IMR-90 (cell line): ENCODE measurements around the gene C15orf39. TPM values are rescaled to one million over a fixed set of nuclear protein-coding genes. Genes with fewer than 3 reads are reported as not detected.

ENCODE experiments used
- ATAC-seq: fragments of 200-7000 bp; cut with Tn5 transposase; 2 replicates; pipeline ENCODE4 v1.9.1; 2020; ENCODE audit warnings: low read depth, mild to moderate bottlenecking, moderate library complexity
- BruUV-seq: library from RNA; stranded (reverse); fragments of 400-500 nt; replicated peaks from 2 replicates; lab custom pipeline; 2021; lab: Mats Ljungman, UMichigan
- CTCF ChIA-PET: fragments of 300-600 bp; formaldehyde crosslinking; extraction: SDS; loops from one replicate; lab custom pipeline; 2021; ENCODE audit warnings: antibody characterized with exemption; lab: Yijun Ruan, JAX
- POLR2A ChIA-PET: fragments of 300-600 bp; sonication (Branson Sonifier 250); formaldehyde crosslinking; loops from one replicate; lab custom pipeline; 2022; ENCODE audit warnings: antibody characterized with exemption; ENCODE audit not compliant: unreplicated experiment; lab: Charles Lee
- DNase-seq: peaks from one replicate; pipeline ENCODE4 v3.0.0; 2013
- H2AFZ ChIP-seq: replicated peaks from 2 replicates; pipeline ENCODE3; 2013; ENCODE audit warnings: low read length, mild to moderate bottlenecking; ENCODE audit not compliant: poor library complexity
- H2AK5ac ChIP-seq: 2 replicates; pipeline ENCODE4 v1.6.1; 2013; ENCODE audit warnings: low read depth, low read length, inconsistent platforms
- H2AK9ac ChIP-seq: replicated peaks from 2 replicates; pipeline ENCODE3; 2013; ENCODE audit warnings: mild to moderate bottlenecking, low read depth, low read length, moderate library complexity; ENCODE audit not compliant: poor library complexity
- H2BK120ac ChIP-seq: 2 replicates; pipeline ENCODE4 v1.6.1; 2013; ENCODE audit warnings: low read depth, low read length, inconsistent platforms
- H2BK15ac ChIP-seq: 3 replicates; pipeline ENCODE4 v1.6.1; 2013; ENCODE audit warnings: low read depth, low read length, inconsistent platforms
- H2BK20ac ChIP-seq: 2 replicates; pipeline ENCODE4 v1.6.1; 2013; ENCODE audit warnings: low read depth, mild to moderate bottlenecking, inconsistent platforms, low read length, moderate library complexity
- H2BK5ac ChIP-seq: 2 replicates; pipeline ENCODE4 v1.6.1; 2013; ENCODE audit warnings: mild to moderate bottlenecking, low read depth, low read length, inconsistent platforms; ENCODE audit not compliant: poor library complexity, severe bottlenecking
- H3K14ac ChIP-seq: replicated peaks from 2 replicates; pipeline ENCODE4 v1.6.1; 2013; ENCODE audit warnings: low read depth, low read length, inconsistent platforms
- H3K18ac ChIP-seq: 2 replicates; pipeline ENCODE4 v1.6.1; 2013; ENCODE audit warnings: low read depth, low read length, control low read depth
- H3K23ac ChIP-seq: 2 replicates; pipeline ENCODE4 v1.6.1; 2013; ENCODE audit warnings: low read depth, low read length, inconsistent platforms
- H3K27ac ChIP-seq: 2 replicates; pipeline ENCODE4 v1.5.1; 2013; ENCODE audit warnings: mild to moderate bottlenecking, control low read depth, low read length; ENCODE audit not compliant: insufficient read depth
- H3K27me3 ChIP-seq: 2 replicates; pipeline ENCODE4 v1.6.1; 2013; ENCODE audit warnings: low read length; ENCODE audit not compliant: control insufficient read depth, insufficient read depth
- H3K36me3 ChIP-seq: 2 replicates; pipeline ENCODE4 v1.6.1; 2013; ENCODE audit warnings: low read length, mixed read lengths; ENCODE audit not compliant: control insufficient read depth, insufficient read depth
- H3K4ac ChIP-seq: 2 replicates; pipeline ENCODE4 v1.6.1; 2013; ENCODE audit warnings: low read depth, low read length, inconsistent platforms
- H3K4me1 ChIP-seq: 2 replicates; pipeline ENCODE4 v1.6.1; 2013; ENCODE audit warnings: low read length, mixed read lengths; ENCODE audit not compliant: control insufficient read depth, insufficient read depth
- H3K4me2 ChIP-seq: 2 replicates; pipeline ENCODE4 v1.6.1; 2013; ENCODE audit warnings: low read depth, mild to moderate bottlenecking, control low read depth, low read length, moderate library complexity
- H3K4me3 ChIP-seq: 2 replicates; pipeline ENCODE4 v1.5.1; 2013; ENCODE audit warnings: low read depth, mild to moderate bottlenecking, control low read depth, low read length, moderate library complexity; ENCODE audit not compliant: insufficient read depth
- H3K56ac ChIP-seq: 2 replicates; pipeline ENCODE4 v1.6.1; 2013; ENCODE audit warnings: low read length, inconsistent platforms; ENCODE audit not compliant: insufficient read depth; ENCODE audit errors: extremely low read depth
- H3K79me1 ChIP-seq, 2 experiments: 2 replicates each; pipeline ENCODE4 v1.6.1; 2013; ENCODE audit warnings: low read length in 2 of 2, inconsistent platforms in 1 of 2, low read depth in 1 of 2
- H3K9ac ChIP-seq: 2 replicates; pipeline ENCODE4 v1.6.1; 2013; ENCODE audit warnings: low read depth, low read length, control low read depth
- H3K9me1 ChIP-seq: 2 replicates; pipeline ENCODE4 v1.6.1; 2013; ENCODE audit warnings: low read length, inconsistent platforms; ENCODE audit not compliant: insufficient read depth
- H3K9me3 ChIP-seq: 2 replicates; pipeline ENCODE4 v1.6.1; 2013; ENCODE audit warnings: low read length; ENCODE audit not compliant: control insufficient read depth, insufficient read depth
- H4K20me1 ChIP-seq: 2 replicates; pipeline ENCODE4 v1.6.1; 2013; ENCODE audit warnings: low read length, inconsistent platforms; ENCODE audit not compliant: insufficient read depth
- H4K5ac ChIP-seq: 2 replicates; pipeline ENCODE4 v1.6.1; 2013; ENCODE audit warnings: mild to moderate bottlenecking, low read depth, low read length, control low read depth
- H4K8ac ChIP-seq, 2 experiments: 2 replicates each; pipeline ENCODE4 v1.6.1; 2013; ENCODE audit warnings: low read depth in 2 of 2, low read length in 2 of 2, control low read depth in 1 of 2, inconsistent platforms in 1 of 2
- H4K91ac ChIP-seq: 2 replicates; pipeline ENCODE4 v1.6.1; 2013; ENCODE audit warnings: low read depth, low read length, inconsistent platforms; ENCODE audit not compliant: insufficient read depth
- BHLHE40 ChIP-seq: fragments of 150-350 bp; IDR thresholded peaks from 2 replicates; pipeline ENCODE4 v1.6.1; 2016; ENCODE audit warnings: mild to moderate bottlenecking, low read depth, low read length
- CEBPB ChIP-seq: IDR thresholded peaks from 2 replicates; pipeline ENCODE4 v1.6.1; 2012; ENCODE audit warnings: low read depth, low read length, improper control_type of control experiment
- CHD1 ChIP-seq: IDR thresholded peaks from 2 replicates; pipeline ENCODE4 v1.6.1; 2012; ENCODE audit warnings: low read depth, low read length, improper control_type of control experiment
- ELK1 ChIP-seq: fragments of 150-350 bp; IDR thresholded peaks from 2 replicates; pipeline ENCODE4 v1.6.1; 2016; ENCODE audit warnings: low read depth, mild to moderate bottlenecking, low read length, moderate library complexity, borderline replicate concordance
- FOS ChIP-seq: fragments of 150-350 bp; IDR thresholded peaks from 2 replicates; pipeline ENCODE4 v1.6.1; 2016; ENCODE audit warnings: low read depth, low read length
- MAFK ChIP-seq: IDR thresholded peaks from 2 replicates; pipeline ENCODE4 v1.6.1; 2012; ENCODE audit warnings: low read depth, low read length, improper control_type of control experiment
- MAZ ChIP-seq: IDR thresholded peaks from 2 replicates; pipeline ENCODE4 v1.6.1; 2012; ENCODE audit warnings: low read depth, mild to moderate bottlenecking, low read length, improper control_type of control experiment, moderate library complexity, borderline replicate concordance
- MXI1 ChIP-seq: IDR thresholded peaks from 2 replicates; pipeline ENCODE4 v1.6.1; 2012; ENCODE audit warnings: low read depth, mild to moderate bottlenecking, low read length, moderate library complexity, borderline replicate concordance
- NFE2L2 ChIP-seq: fragments of 150-350 bp; IDR thresholded peaks from 2 replicates; pipeline ENCODE4 v1.6.1; 2016; ENCODE audit warnings: low read depth, mild to moderate bottlenecking, low read length
- POLR2A ChIP-seq: IDR thresholded peaks from 2 replicates; pipeline ENCODE4 v1.6.1; 2012; ENCODE audit warnings: mild to moderate bottlenecking, low read depth, low read length
- RAD21 ChIP-seq: IDR thresholded peaks from 2 replicates; pipeline ENCODE4 v1.6.1; 2012; ENCODE audit warnings: low read length, improper control_type of control experiment
- RCOR1 ChIP-seq: IDR thresholded peaks from 2 replicates; pipeline ENCODE4 v1.6.1; 2012; ENCODE audit warnings: mild to moderate bottlenecking, low read length, improper control_type of control experiment; ENCODE audit not compliant: insufficient replicate concordance
- RFX5 ChIP-seq: IDR thresholded peaks from 2 replicates; pipeline ENCODE4 v1.8.0; 2012; ENCODE audit warnings: low read depth, mild to moderate bottlenecking, low read length, moderate library complexity
- SMC3 ChIP-seq: fragments of 150-350 bp; IDR thresholded peaks from 2 replicates; pipeline ENCODE4 v1.6.1; 2016; ENCODE audit warnings: low read depth, mild to moderate bottlenecking, antibody characterized with exemption, low read length, moderate library complexity
- USF2 ChIP-seq: fragments of 150-350 bp; IDR thresholded peaks from 2 replicates; pipeline ENCODE4 v1.6.1; 2017; ENCODE audit warnings: mild to moderate bottlenecking, antibody characterized with exemption, low read length, low read depth
- WGBS, 2 experiments: methylation state at CpG; one replicate each; pipeline versions ENCODE4 v1.1.5 to v1.1.7; 2013; ENCODE audit warnings: missing lambda C conversion rate in 2 of 2; ENCODE audit not compliant: insufficient read length in 1 of 2; ENCODE audit errors: extremely low coverage in 2 of 2; 5-methylcytosine and 5-hydroxymethylcytosine counted together
- dilution Hi-C: fragments of 300-500 bp; cut with HindIII; formaldehyde crosslinking; loops from one replicate; pipeline ENCODE4 v1.14.3; 2018; ENCODE audit warnings: low sequenced_read_pairs; ENCODE audit not compliant: unreplicated experiment
- in situ Hi-C: fragments of 300-500 bp; cut with MboI; formaldehyde crosslinking; loops from 3 replicates; pipeline ENCODE4 v1.14.3; 2019; ENCODE audit warnings: low sequenced_read_pairs, inconsistent platforms, mixed read lengths
- intact Hi-C: fragments of 100-400 bp; cut with micrococcal nuclease; formaldehyde crosslinking; loops from 2 replicates; pipeline ENCODE4 v1.10.0; 2022
- polyA plus RNA-seq, 3 experiments: library from polyadenylated mRNA; depleted of rRNA; stranded (reverse); fragments of >200 nt; gene quantifications; 2 replicates each; pipeline ENCODE4 v1.2.3, GENCODE V29; 2012; ENCODE audit warnings: low replicate concordance in 1 of 3
- total RNA-seq: library from RNA; depleted of rRNA; stranded (reverse); fragments of >200 nt; gene quantifications from 2 replicates; pipeline ENCODE4 v1.2.3, GENCODE V29; 2012

The C15orf39 gene
- total and polyA plus RNA-seq, 2 of the 4 experiments (the other 2 are of a cell fraction): 1.3 to 5.7 TPM

GRCh38 chr15:75210811-75211230 lies 9.1 kb downstream of the C15orf39 start:
- WGBS, 2 experiments: 100% methylated on average over 1 of the region's 7 CpGs; no CpG with 5 or more reads in 1 of the 2 experiments

More at GRCh38 chr15:75210811-75211230, 9.1 kb downstream of the C15orf39 start:
- peaks cover 17 to 58% of the 10 kb centered on the region in 2 experiments for H3K79me1 ChIP-seq
- no peak overlapping the region for H2BK15ac ChIP-seq
- peaks cover 87% of the 10 kb centered on the region for H4K20me1 ChIP-seq
- no peaks in the 10 kb centered on the region for H3K9me3 ChIP-seq
- no peaks in the 10 kb centered on the region for H3K9me1 ChIP-seq
- H3K4ac ChIP-seq: no peak overlapping the region
- H2AK9ac ChIP-seq: no peak overlapping the region
- no peak overlapping the region for H2AK5ac ChIP-seq
- H3K36me3 ChIP-seq: peaks cover 68% of the 10 kb centered on the region
- H2BK20ac ChIP-seq: no peak overlapping the region
- no peak overlapping the region for H3K18ac ChIP-seq
- H2BK5ac ChIP-seq: no peak overlapping the region
- ATAC-seq (no peak), DNase-seq (no peak)
- H2AFZ ChIP-seq: no peak overlapping the region
- no peak overlapping the region for H3K14ac ChIP-seq
- no peak overlapping the region for H4K8ac ChIP-seq
- H4K5ac ChIP-seq: no peak overlapping the region
- no peak overlapping the region for H3K56ac ChIP-seq
- CTCF ChIA-PET: no interaction called here
- POLR2A ChIA-PET: no interaction called here
- BruUV-seq: no TSS peak
- H3K4me3 ChIP-seq: no peak overlapping the region
- no peaks in the 10 kb centered on the region for H3K4me1 ChIP-seq
- H3K23ac ChIP-seq: no peak overlapping the region
- TF ChIP-seq CHD1 (no peak), MXI1 (no peak), POLR2A (no peak), FOS (no peak), RAD21 (no peak), RCOR1 (no peak), CEBPB (no peak), RFX5 (no peak), BHLHE40 (no peak), ELK1 (no peak), MAFK (no peak), USF2 (no peak), SMC3 (no peak), NFE2L2 (no peak), MAZ (no peak)
- H3K27me3 ChIP-seq: no peaks in the 10 kb centered on the region
- H3K27ac ChIP-seq: no peak overlapping the region
- intact Hi-C loops (no loop called here), dilution Hi-C loops (no loop called here), in situ Hi-C loops (no loop called here)
- H3K9ac ChIP-seq: no peak overlapping the region
- H2BK120ac ChIP-seq: no peak overlapping the region
- no peak overlapping the region for H4K91ac ChIP-seq
- H3K4me2 ChIP-seq: no peak overlapping the region
